Omental fat pad (tissue), 4 donors: ENCODE results near the gene RIMBP2. TPM values are rescaled to one million over a fixed set of nuclear protein-coding genes. Genes with fewer than 3 reads are reported as not detected.

Experiments used
- ATAC-seq: fragments of 150-250 bp; one replicate; pipeline ENCODE4 v1.9.1; 2016; ENCODE audit warnings: mild to moderate bottlenecking, moderate library complexity; ENCODE audit not compliant: low FRiP score
- DNase-seq: peaks from one replicate; pipeline ENCODE4 v3.0.0-alpha.2; 2019; ENCODE audit warnings: low spot score
- total RNA-seq, 4 donors: library from RNA; depleted of rRNA; stranded (reverse); fragments of >200 nt; gene quantifications; one replicate each; pipeline ENCODE4 v1.1.0, GENCODE V29; 2016
- TF ChIP-seq, protein P1 (sequence below), 3 donors: fragments of 450-650 bp; IDR thresholded peaks; one replicate each; pipeline ENCODE4 v1.5.1; 2016 to 2017; ENCODE audit warnings: antibody characterized with exemption in 3 of 3, mild to moderate bottlenecking in 3 of 3, moderate library complexity in 2 of 3

Gene RIMBP2
- total RNA-seq, 4 donors from 2014 or later = 0.36 to 3.2 (median 1.6) TPM; not detected in 1

DNA sequence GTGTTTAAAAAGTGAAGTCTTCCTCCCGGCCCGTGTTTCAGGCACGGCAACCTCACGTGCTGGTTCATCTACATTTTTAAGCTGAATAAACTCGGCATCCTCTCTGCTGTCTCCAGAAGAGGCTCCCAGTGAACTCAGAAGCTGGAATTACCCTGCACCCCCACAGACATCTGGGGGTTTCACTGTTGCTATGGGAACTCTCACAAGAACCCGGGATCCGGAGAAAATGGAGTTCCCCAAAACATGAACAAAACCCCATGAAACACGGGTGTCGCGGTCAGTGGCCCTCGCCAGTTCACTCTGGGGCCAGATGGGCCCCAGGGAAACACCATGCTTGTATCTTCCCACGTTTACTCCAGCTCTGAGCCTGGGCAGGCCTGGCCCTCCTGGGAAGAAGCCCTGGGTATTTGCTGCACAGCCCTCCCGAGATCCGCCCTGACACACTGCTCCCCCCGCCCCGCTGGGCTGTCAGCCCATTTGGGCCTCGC, 234.7 kb downstream of the RIMBP2 start:
- DNase-seq (no peak), ATAC-seq (no peak)
- TF ChIP-seq, protein P1, sequence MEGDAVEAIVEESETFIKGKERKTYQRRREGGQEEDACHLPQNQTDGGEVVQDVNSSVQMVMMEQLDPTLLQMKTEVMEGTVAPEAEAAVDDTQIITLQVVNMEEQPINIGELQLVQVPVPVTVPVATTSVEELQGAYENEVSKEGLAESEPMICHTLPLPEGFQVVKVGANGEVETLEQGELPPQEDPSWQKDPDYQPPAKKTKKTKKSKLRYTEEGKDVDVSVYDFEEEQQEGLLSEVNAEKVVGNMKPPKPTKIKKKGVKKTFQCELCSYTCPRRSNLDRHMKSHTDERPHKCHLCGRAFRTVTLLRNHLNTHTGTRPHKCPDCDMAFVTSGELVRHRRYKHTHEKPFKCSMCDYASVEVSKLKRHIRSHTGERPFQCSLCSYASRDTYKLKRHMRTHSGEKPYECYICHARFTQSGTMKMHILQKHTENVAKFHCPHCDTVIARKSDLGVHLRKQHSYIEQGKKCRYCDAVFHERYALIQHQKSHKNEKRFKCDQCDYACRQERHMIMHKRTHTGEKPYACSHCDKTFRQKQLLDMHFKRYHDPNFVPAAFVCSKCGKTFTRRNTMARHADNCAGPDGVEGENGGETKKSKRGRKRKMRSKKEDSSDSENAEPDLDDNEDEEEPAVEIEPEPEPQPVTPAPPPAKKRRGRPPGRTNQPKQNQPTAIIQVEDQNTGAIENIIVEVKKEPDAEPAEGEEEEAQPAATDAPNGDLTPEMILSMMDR (IDR thresholded peaks at IDR 0.05) = no peak

DNA sequence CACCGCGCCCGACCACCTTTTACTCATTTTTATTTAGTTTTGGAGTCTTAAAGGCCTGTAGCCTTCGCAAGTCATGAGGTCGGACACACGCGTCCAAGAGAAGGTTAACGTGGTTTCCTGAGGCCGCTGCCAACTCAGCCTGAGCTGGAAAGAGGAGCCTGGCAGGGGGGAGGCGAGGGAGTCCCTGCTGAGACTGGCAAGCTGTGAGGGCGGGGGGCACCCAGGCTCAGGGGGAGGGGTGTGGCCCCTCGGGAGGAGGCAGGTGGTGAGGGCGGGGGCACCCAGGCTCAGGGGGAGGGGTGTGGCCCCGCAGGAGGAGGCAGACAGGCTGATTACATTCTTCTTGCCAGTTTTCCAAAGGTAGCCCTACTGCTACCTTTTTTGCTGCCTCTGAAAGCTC, 235.2 kb downstream of the RIMBP2 start:
- DNase-seq (no peak), ATAC-seq (no peak)
- TF ChIP-seq, protein P1 (IDR thresholded peaks at IDR 0.05) = no peak

DNA sequence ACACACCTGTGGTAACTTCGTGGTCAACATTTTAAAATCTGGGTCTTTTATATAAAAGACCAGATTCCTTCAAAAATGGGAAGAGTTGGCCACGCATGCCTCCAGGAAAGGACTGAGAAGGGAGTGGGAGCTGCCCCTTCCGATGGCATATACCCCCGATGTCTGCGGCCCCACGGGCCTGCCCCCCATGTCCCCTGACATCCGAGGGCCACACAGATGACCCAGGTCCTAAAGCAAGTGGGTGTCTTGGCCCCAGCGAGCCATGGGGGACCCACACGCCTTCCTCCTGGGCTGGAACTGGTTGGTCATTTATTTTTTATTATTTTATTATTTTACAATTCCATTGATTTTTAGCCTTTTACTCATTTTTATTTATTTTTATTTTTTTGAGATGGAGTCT, 235.9 kb downstream of the RIMBP2 start:
- DNase-seq (no peak), ATAC-seq (no peak)
- TF ChIP-seq, protein P1 (IDR thresholded peaks at IDR 0.05) = no peak

DNA sequence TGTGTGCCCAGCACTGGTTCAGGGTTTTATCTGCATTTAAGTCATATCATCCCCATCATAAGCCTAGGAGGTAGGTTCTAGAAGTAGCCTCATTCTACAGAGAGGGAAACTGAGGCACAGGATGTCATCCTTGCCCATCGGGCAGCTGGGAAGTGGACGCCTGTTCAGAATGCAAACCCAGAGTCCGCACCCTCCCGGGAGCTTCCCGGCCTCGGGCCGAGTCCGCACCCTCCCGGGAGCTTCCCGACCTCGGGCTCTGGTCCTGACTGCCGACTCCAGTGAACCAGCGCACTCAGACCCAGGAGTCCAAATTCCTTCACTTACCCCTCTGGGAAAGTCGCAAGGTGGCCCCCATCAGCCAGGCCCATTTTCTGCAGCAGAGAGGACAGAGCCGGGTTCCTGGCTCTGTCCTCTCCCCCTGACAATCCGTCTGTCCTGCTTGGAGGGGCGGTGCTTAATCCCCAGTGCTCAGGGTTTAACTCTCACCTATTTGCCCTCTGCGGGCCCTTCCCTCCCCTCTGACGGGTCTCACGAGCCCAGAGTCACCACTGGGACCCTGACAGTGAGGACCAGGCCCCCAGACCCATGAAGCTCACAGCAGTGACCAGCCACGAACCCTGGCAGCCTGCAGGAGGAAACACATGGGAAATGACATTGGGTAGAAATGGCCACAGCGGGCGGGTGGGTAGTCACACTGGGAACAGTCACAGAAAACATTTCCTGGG, 236.5 kb downstream of the RIMBP2 start:
- ATAC-seq = no peak
- TF ChIP-seq, protein P1 (IDR thresholded peaks at IDR 0.05) = no peak
- no peak for DNase-seq

DNA sequence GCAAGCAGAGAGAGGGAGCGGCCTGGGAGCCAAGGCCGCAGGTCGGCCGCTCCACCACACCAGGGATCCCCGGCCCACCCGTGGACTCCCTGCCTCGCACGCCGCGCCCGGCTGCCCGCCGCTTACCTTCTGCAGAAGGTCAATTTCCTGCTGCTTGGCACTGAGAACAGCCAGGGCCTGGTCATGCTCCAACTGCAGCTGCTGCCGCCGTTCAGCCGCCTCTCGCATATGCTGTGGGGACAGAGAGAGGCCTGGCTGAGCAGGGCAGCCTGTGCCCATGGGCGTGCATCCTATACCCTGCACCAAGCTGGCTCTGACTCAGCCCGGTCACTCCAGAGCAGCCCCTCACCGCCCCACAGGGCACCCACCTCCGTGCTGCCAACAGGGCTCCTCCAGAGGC, 237.3 kb downstream of the RIMBP2 start:
- DNase-seq = no peak
- TF ChIP-seq, protein P1 (IDR thresholded peaks at IDR 0.05) = no peak
- ATAC-seq = no peak

DNA sequence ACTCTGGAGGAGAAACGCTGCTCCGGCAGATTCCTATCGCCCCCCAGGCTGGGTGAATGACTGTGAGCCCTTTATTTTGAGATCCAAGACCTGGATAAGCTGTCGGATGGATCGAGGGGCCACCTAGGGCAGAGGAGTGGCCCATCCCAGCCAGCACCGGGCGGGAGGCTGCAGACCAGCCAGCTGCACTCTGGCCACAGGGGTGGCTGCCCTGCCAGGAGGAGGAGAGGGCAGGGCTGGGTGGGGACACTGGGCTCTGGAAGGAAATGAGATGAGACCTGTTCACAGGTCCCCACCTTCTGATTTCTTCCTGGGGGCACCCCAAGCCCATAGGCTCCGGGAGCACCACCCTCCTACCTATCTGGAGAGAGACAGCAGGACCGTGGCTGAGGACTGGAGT, 238.4 kb downstream of the RIMBP2 start:
- ATAC-seq (no peak), DNase-seq (no peak)
- TF ChIP-seq, protein P1 (IDR thresholded peaks at IDR 0.05) = no peak

DNA sequence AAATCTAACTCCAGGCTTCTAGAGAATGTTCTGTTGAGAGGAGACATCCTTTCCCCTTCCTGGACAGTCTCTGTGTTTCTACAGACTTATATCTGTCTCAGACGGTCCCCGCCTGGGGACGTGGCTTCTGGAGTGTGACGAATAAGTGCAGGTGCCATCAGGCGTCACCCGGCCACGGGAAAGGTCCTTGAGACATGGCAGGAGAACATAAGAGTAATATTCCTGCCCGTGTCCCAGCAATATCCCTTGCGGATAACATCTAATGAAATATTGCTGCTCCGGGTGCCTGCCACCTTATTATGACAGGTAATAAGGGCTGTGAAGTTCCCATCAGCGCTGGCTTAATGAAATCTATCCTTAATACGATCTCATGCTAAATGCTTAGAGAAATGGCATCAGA, 238.8 kb downstream of the RIMBP2 start:
- DNase-seq = no peak
- TF ChIP-seq, protein P1 (IDR thresholded peaks at IDR 0.05) = no peak
- no peak for ATAC-seq
